Putamen (tissue), 1 donor: ENCODE measurements around the gene IGFBP5.

ENCODE experiments used
- DNase-seq: peaks from one replicate; pipeline ENCODE4 v3.0.0-alpha.2; 2016; ENCODE audit warnings: low spot score

IGFBP5 gene

GRCh38 chr2:216644842-216645635, 50.3 kb downstream of the IGFBP5 start:
- peak; percentile 17 for DNase-seq

GRCh38 chr2:216643986-216644659, 51.2 kb downstream of the IGFBP5 start:
- no peak for DNase-seq

DNA sequence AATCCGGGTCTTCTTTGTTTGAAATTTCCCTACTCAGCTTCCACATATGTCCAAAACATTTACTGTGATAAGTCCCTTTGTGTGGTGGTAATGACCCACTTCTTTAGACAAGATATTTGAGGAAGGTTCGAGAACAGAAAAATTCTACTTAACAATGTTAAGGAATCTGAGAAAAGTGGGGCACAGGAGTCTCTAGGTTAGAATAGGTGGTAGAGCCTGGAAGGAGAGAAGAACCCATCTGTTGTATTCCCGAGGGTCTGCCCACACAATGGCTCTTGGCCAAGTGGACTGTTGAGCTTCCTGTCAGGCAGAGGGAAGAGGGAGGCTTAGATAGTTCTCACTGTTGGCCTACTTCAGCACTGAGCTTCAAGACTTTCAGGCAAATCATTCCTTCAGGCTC, 57.9 kb downstream of the IGFBP5 start:
- DNase-seq = no peak

DNA sequence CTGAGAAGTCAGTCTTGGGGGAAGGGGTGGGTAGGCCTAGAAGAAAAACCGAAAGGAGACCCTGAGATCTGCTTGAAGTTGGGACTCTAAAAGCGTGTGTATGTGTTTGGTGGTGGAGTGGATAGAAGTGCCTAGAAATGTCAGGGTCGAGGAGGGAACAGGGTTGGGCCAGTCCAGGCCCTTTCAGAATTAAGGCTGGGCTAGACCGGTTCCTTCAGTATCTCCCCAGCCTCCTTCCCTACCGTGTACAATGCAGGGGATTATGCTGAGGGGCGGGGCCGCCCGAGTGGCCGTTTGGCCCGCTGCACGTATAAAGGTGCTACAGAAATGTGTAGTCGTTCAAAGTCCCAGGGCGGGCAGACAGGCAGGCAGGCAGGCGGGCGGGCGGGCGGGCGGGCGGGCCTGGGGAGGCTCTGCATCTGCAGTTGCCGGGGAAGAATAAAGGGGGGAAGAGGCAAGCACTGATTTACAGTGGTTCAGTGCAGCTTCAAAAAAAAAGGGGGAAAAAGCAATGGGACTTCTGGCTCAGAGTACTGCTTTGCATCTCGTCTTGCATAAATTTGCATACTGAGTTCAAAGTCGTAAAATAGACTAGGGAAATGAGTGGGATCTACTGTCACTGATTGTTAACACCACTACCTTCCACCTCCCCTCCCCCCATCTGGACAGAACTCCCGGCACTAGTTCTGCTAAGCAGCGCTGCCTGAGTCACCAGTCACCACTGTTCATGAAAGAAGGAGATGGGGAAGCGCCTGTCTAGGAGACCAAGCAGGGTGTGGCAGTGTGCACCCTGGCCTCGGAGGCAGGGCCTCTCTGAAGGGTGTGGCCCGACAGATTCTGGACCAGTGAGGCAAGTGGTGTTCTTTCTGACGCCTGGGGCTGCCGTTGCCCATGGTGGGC, 58.5 kb downstream of the IGFBP5 start:
- no peak for DNase-seq

DNA sequence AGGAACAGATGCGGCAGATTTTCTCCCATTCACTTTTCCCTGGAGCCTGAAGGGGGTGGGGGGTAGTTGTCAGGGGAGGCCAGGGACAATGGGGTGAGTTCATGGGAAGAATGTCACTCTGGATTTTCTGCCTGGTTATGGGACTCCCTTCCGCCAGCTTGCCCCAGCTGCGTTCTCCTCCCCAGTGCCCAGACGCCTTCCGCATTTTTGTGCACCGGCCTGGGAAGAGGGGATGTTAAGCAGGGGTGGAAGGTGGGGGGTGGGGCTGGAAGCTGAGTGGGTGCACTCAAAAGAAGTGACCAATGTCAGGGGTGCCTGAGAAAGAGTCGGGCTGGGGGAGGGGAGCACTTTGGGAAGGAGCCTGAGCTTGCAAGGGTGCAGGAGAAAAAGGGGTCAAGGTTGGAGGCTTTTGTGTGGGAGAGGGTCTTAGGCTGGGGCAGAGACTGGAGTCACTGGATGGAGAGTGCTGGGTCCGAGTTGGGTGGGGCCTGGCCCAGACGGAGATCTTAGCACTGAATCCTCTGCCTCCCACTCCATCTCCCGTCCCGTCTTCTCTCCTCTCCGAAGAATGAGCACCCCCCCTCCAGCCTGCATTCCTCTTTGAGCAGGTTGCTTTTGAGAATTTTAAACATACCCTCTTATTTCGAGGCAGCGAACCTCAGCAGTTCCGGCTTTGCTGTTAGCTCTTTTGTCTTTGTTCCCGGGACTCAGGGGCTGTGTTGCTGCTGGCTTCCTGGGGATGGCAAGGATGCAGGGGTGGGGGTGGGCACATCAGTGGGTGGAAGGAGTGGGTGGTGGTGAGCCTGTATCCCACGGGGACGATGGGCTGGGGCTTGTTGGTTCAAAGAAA, 59.4 kb downstream of the IGFBP5 start:
- DNase-seq = no peak

DNA sequence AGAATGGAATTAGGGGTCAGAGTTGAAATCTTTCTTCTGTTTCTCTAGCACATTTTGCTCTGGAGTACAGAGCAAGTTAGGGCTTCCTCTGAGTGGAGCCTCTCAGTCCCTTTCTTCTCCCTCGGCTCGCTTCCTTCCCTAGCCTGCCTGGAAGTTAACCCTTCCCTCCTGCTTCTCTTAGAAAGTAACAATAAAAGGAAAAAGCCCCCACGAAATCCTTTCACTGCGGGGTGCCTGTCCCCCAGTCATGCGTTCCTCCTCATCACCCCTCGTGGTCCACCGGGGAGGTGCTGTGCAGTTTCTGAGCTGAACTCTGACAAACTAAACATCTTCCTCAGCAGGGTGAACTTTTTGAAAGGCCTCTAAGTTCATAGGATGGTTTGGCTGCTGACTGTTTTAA, 60.2 kb downstream of the IGFBP5 start:
- no peak for DNase-seq

DNA sequence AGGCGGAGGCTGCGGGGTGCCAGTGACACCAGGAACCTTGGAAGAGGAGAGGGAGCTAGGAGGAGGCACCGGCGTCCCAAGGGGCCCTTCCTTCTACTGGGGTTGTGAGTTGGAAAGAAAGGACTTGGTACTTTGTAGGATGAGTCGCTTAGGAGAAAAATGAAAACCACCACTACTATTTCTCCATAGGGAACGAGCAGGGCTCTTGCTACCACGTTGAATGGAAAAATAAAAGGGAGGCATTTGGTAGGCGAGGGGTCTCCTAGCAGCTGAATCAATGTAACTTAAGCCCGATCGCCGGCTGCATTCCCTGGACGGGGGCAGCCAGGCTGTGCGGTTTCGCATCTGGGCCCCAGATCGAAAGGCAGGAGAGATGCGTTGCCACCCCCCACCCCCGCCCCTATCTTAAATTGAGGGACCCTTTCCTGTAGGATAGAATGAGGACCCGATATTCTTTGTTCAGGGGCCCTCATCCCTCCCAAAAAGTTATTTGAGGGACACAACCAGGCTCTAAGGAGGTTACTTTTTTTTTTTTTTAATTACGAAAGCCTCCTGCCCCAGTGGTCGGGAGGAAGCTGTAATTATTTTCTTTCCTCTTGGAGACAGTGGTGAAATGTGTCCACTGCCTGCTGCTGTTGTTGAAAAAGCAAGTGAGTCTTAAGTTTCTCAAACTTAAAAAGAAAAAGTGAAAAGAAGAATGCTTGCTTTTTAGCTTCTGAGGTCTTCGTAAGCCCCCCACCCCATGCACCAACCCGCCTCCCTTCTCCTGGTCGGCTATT, 60.8 kb downstream of the IGFBP5 start:
- no peak for DNase-seq

DNA sequence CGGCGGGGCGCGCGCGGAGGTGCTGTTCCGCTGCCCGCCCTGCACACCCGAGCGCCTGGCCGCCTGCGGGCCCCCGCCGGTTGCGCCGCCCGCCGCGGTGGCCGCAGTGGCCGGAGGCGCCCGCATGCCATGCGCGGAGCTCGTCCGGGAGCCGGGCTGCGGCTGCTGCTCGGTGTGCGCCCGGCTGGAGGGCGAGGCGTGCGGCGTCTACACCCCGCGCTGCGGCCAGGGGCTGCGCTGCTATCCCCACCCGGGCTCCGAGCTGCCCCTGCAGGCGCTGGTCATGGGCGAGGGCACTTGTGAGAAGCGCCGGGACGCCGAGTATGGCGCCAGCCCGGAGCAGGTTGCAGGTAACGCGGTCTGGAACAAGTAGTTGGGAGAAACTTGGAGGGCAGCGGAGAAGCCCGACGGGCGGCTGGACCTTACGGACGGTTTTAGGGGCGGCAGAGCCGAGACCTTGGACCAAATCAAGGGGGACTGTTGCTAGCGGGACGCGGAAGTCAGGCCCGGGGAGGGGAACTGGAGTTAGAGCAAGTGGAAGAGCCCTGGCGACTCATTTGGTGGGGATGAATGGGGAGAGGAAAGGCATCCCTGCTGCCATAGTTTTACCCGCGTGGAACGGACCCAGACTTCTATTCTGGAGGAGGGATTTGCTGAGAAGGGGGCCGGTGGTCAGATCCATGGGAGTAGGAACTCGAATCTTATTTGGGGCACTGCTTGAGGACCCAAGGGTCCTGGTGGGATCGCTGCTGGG, 61.6 kb downstream of the IGFBP5 start:
- DNase-seq = no peak

DNA sequence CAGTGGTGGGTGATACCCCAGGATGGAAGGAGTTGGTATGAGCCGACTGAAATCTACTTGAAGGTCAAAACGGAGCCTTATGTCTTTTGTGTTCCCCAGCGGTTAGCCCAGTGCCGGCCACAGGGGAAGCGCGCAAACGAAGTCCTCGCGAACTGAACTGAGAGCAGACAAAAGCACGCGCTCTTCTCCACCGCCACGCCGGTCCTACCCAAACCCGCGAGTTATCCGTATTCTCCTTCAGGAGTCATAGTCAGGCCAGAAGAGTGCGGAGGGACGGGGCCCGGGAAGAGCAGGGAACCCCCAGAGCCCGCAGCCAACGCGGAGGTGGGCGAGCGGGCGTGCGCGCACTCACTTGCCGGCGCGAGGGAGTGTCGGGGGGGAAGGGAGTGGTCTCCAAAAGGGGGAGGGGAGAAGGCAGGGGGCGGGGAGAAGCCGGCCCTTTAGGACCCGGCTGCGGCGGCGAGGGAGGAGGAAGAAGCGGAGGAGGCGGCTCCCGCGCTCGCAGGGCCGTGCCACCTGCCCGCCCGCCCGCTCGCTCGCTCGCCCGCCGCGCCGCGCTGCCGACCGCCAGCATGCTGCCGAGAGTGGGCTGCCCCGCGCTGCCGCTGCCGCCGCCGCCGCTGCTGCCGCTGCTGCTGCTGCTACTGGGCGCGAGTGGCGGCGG, 62.3 kb downstream of the IGFBP5 start, which contains the start of gene IGFBP2:
IGFBP2 (plus strand) TSS at position 469 of the 664 bp plus-strand sequence; CDS start at position 573, 104 bp downstream.
- DNase-seq = no peak

DNA sequence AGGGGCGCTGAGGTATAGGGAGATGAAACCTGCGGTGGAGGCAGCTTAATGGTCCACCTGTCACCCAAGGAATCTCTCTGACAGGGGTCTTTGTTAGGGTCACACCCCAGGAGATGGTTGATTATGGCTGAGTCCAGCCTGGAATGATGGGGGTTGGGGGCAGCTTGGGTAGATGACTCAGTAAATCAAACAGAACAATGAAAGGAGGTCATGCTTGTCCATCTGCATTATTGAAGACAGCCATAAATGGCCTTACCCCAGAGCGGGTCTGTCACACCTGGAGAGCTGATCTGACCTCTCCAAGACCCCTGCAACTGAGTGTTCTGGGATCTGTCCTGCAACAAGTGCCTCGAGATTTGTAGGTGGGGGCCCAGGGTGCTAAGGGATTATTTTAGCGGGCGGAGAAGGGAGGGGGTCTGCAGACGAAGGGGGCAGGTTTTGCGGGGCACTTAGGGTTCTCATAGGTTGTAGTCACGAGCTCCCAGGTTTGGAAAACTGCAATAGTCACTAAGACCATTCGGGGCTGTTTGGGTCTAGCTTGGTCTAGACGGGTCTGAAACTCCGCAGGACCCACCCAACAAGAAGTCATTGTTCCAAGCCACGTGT, 62.9 kb downstream of the IGFBP5 start:
- no peak for DNase-seq

DNA sequence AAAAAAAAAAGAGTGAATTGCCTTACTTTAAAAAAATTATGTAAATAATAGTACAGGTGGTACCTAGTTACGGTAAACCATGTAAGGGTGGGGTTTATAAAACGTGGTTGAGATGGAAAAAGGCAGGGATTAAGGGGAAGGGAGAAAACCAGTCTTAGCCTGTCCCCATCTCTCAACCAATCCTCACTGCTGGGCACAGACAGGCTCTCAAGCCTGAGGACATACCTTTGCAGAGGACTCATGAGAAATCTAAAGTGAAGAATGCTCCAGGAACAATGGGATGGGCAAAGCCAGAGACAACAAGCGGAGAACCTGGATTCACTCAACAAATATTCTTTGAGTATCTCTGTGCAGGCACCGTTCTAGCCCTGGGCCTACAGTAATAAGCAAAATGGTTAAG, 65.6 kb downstream of the IGFBP5 start:
- no peak for DNase-seq

DNA sequence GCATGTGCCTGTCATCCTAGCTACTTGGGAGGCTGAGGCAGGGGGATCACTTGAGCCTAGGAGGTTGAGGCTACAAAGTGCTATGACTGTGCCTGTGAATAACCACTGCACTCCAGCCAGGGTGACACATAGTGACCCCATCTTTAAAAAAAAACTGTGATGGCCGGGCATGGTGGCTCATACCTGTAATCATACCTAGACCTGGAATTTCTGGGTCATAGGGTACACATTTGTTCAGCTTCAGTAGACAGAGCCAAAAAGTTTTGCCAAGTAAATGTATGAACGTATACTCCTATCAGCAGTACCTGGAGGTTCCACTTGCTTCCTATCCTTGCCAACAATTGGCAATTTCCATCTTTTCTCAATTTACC, 68.5 kb downstream of the IGFBP5 start:
- DNase-seq = no peak

DNA sequence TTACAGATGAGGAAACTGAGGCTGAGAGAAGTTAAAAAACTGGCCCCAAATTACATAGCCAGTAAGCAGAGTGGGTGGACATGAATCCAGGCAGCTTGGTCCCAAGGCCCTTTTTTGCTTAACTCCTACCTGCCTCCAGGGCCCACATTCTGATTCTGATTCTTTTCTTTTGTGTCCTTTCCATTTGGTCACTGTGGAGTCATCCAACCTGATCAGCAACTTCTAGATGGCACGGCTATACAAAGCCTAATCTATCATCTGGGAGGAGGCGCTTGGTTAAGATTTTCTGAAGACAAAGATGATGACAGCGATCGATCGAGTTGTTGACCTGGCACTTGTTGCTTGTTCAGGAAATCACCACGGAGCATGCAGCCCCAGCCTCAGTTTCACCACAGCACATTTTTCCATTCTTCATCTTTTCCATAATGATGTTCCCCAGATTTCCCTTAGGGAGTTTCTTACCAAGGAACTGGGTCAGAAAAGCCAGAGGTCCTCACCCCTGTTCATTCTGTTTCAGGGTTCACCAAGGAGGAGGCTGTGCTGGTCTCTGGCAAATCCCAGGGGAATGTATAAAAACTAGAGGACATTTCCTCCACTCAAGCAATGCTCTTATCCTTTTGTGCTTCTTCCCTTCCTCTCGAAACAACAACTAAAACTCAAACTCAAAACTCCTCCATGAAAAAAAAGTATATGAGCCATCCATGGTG, 69.0 kb downstream of the IGFBP5 start:
- DNase-seq = no peak

- no peak for DNase-seq
These were observed 71.1 kb downstream of the IGFBP5 start for GRCh38 chr2:216624251-216624650.

- no peak for DNase-seq
These were observed 72.8 kb downstream of the IGFBP5 start for GRCh38 chr2:216622526-216622925.
